Glomerular visceral epithelial cell (primary cell): ENCODE data around the gene PCGF3.
"Not testable (repeated sequence)": the region's sequence is repeated elsewhere in the genome, so short reads cannot be mapped to it uniquely, and the experiment has no call there.

Source experiments
- DNase-seq: peaks from one replicate; pipeline ENCODE4 v3.0.0-alpha.2; 2016; ENCODE audit errors: extremely low spot score

Gene PCGF3

DNA sequence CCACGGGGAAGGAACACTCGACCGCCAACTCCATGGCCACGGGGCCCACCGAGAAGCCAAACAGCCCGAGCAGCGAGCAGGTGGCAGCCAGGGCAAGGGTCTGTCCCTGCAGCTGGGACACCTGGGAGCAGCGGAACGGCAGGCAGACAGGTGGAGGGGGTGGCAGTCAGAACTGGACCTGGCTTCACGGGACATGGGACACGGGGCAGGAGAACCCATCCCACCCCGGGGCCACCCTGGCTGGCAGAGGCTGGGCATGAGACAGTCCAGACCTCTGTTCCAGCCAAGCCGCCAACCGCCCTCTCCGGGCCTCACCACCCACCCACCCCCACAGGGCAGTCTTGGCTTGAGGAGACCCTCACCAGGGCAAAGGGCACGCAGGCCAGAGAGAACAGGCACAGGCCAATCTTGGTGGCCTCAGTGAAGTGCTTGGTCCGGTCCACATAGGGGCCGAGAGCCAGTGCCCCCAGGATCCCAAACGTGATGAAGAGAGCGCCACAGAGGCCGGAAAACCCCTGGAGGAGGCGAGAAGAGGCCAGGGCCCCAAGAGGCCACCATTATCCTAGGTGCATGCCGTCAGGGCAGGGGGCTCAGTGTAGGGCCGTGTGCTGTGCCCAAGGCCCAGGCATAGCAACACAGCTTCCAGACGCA, 22.3 kb upstream of the PCGF3 start:
- no peak for DNase-seq

DNA sequence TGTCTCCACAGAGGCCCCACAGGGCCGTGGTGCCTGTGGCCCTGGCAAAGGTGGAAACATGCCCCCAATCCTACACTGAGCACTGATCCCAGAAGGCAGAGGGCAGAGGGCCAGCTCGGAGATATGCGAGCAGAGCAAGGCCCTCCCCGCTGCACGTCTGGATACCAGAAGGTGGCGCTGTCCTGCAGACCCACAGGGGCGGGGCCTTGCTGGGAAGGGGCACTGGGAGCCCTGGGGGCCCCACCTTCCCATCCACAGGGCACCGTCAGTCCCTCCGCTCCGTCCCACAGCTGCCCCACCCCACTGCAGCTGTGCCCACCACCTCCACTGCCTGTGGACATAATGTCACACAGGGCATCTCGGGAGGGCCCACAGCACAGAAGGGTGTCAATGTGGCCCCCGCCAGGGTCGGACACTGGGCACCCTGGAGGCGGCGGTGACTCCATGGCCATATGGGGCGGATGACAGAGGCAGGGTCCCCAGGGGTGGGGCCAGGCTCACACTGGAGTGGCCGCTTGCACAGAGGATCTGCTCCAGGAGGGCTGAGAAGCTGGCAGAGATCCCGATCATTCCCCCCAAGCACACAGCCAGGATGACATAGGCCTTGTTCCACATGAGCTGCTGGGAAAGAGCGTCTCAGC, 21.5 kb upstream of the PCGF3 start:
- DNase-seq = peak; percentile 39

DNA sequence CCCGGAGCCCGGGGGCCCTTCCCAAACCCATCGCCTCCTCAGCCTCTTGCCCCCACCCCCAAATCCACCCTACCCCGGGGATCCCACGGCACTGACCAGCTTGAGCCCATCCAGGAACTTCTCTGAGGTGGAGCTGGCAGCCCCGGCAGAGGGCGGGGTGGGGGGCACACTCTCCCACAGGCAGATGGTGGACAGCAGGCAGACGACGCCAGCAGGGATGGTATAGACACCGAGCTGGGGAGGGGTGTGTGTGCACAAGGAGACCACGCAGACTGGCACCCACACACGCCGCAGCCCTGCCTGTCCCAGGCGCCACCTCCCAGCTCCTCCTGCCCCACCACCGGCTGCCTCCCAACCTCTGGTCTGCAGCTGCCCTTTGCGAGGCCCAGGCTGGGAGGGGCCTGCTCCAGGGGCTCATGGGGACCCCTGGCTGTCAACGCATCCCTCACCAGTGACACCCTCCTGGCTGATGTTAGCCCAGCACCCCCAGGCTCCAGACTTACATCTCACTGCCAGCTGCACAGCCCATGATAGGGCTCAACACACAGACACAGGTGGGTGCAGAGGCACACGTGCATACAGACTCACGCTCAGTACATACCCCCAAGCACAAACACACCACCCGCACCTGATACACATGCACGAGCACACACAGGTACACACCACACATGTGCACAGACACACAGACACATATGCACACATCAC, 20.9 kb upstream of the PCGF3 start:
- DNase-seq = no peak

- no peak for DNase-seq
Observed at GRCh38 chr4:685679-686412, 19.8 kb upstream of the PCGF3 start.

GRCh38 chr4:686413-687040, 19.1 kb upstream of the PCGF3 start:
- DNase-seq = no peak

DNA sequence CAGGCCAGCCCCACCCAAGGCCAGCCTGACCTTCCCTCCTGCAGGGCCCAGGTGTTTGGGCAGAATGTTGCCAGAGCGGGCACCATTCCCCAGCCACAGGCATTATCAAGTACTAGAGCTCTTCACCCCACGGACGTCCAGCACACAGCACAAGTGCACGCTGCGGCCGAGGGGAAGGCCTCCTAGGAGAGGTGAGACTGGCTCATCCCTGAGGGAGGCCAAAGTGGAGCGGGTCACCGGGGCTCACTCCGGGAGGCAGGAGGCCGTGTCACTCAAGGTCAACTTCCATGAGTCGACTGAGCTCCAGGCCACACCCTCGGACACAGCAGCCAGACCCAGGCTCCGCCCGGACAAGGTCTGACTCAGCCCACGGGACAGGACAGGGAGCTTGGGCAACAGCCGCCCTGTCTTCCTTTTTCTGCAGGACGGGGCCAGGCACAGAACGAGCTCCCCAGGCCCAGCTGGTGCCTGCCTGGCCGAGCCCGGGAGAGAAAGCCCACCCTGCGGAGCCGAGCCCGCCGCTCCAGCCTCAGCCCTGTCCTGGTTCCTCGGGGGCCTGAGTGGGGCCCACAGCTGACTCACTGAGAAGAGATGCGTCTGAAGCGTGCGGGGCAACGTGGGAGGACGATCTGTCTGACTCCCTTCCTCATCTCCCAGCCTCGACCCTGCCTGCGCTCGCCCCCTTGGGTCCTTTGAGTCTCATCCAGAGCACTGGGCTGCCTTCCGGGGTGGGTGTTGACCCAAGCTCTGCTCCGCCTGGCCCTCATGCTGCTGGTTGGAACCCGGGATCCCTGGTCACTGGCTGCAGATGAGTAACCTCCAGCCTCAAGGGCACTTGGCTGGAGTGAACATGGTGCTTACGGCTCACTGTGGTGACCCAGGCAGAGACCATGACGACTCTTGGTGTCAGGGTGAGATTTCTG, 18.3 kb upstream of the PCGF3 start:
- peak; percentile 91 for DNase-seq

GRCh38 chr4:687971-688853, 17.4 kb upstream of the PCGF3 start:
- no peak for DNase-seq

- DNase-seq = no peak
Observed at GRCh38 chr4:688854-689681, 16.6 kb upstream of the PCGF3 start, which contains the start of gene SLC49A3. Gene SLC49A3 (minus strand): TSS chr4:689151. CDS start chr4:689127, 24 bp downstream.

DNA sequence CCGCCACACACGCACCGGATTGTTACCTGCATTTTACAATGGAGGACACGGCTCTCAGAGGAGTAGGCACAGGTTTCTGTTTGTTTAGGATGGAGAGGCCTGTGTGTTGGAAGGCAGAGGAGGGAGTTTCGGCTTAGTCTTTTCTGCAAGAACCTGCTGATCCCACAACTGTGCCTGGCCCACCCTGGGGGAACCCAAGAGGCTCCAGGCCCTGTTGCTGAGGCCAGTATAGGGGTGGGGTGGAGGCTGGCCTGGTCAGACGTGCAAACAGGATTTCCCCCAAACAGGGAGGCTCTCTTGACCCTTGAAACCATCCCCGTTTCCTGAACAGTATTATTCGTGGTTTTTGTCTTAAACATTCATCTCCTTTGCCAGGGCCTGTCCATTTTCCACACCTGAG, 15.9 kb upstream of the PCGF3 start:
- DNase-seq = no peak

DNA sequence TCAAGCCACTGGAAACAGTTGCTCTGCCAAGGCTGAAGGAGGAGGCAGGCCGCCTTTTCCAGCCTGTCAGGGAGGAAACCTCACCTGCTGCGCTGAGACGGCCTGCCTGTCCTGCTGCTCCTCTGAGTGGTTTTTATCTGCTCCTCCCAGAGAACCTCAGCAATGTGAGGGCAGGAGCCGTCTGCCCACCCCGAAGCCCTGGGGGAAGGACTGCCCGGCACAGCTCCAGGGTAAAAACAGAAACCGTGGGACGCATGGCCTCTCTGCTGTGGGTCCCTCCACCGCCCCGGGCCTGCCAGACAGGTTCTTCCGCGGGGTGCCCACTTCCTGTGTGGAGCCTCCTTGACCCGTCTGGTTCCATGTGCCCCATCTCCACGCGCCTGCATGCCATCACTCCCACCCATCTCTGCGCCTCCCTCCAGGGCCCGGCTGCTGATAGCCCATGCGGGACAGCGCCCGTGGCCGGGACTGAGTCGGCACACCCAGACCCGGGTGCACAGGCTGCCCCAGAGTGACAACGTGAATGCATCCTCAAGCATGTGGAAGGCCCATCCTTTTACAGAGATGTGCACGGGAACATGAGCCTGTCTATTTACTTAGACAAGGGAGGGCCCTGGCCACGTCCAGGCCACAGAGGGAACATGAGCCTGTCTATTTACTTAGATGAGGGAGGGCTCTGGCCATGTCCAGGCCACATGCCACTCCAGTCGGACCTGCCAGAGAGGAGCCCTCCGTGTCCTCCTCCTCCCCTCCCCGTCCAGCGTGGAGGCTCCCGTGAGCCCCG, 12.7 kb upstream of the PCGF3 start:
- no peak for DNase-seq

GRCh38 chr4:694341-694940, 11.2 kb upstream of the PCGF3 start:
- not testable (repeated sequence) for DNase-seq

DNA sequence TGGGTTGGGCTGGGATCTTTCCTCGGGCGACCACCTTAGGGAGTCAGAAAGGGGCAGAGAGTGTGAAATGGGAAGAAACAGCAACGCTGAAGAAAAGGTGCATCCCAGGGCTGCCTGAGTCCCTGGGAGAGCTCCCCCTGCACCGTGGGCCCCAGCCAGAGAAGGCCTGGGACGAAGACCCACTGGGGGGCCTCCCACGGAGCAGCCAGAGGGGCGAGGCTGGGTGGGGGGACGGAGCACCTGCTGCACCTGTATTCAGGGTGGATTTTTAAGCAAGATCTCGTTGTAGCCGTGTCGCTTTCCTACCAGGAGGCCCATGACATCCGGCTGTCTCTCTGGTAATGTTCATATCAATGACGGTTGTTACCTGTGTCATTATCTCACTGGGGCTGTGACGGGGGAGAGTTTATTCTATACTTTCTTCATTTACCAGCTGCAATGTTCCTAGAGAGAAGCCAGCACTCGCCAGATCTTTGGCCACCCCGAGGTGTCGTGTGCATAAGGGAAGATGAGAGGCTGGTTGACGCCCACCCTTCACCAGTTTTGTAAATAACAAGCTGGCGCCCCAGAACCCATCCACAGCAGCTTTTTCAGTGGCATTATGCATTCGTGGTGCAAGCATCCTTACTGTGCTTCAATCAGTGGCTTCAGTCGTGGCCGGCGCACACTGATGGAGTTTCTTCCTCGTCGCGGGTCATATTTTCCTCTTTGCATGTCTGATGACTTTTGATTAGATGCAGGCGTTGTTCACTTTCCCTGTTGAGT, 5.6 kb upstream of the PCGF3 start:
- no peak for DNase-seq

- DNase-seq = no peak
Observed at GRCh38 chr4:700587-701264, 4.9 kb upstream of the PCGF3 start.

- no peak for DNase-seq
Observed at GRCh38 chr4:702618-703048, 3.0 kb upstream of the PCGF3 start.

DNA sequence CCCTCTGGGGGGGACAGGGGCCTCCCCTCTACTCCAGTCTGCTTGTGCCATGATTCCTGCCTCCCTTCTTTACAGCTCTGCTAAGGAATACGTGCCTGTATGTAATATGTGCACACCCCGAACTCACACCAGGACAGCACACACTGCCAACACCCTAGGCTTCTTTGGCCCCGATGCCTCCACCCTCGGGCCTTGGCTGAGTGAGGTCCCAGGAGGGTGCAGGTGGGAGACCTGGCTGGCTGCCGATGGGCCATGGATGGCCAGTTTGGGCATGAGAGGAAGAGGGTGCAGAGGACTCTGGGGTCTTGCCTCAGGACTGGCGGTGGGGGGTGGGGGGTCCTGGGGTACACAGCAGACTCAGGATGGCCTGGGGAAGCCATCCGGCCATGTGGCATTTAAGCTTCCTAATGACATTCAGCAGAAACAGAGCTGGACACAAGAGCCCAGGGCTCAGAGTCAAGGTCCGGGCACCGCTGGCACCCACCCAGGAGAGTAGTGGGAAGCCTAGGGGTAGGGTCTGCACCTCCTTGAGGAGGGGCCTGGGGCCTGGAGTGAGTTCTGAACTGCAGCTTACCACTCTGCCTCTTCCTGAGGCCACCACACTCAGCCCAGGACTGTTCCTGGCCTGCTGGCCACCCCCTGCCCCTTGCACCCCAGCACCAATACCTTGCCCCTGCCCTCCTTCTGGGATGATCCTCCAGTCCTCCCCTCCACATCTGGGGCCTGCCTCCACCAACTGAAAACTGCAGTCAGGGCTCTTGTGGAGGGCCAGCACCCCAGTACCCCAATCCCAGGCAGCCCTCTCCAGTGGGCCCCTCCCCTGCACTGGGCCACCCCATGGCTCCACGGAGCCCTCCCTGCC, 2.1 kb upstream of the PCGF3 start:
- no peak for DNase-seq
